Measurements from ENCODE around the gene VCAN.

The VCAN gene

GRCh38 chr5:83527722-83528438, 56.3 kb downstream of the VCAN start:
- in situ Hi-C loops (cut with HindIII; ENCODE audit: low sequenced_read_pairs): no loop called here

GRCh38 chr5:83528439-83528769, 56.9 kb downstream of the VCAN start:
- in situ Hi-C loops (cut with HindIII; ENCODE audit: low sequenced_read_pairs): no loop called here

GRCh38 chr5:83530193-83530592, 58.6 kb downstream of the VCAN start:
- in situ Hi-C loops (cut with HindIII; ENCODE audit: low sequenced_read_pairs): no loop called here

GRCh38 chr5:83531661-83532060, 60.1 kb downstream of the VCAN start:
- in situ Hi-C loops (cut with HindIII; ENCODE audit: low sequenced_read_pairs): no loop called here

- in situ Hi-C loops (cut with HindIII; ENCODE audit: low sequenced_read_pairs): no loop called here
These were observed 67.4 kb downstream of the VCAN start for GRCh38 chr5:83538786-83539462.

GRCh38 chr5:83539463-83539790, 67.9 kb downstream of the VCAN start:
- in situ Hi-C loops (cut with HindIII; ENCODE audit: low sequenced_read_pairs): no loop called here

- in situ Hi-C loops (cut with HindIII; ENCODE audit: low sequenced_read_pairs): no loop called here
These were observed 68.6 kb downstream of the VCAN start for GRCh38 chr5:83540105-83540504.

GRCh38 chr5:83540783-83541182, 69.2 kb downstream of the VCAN start:
- in situ Hi-C loops (cut with HindIII; ENCODE audit: low sequenced_read_pairs): no loop called here

GRCh38 chr5:83542839-83543238, 71.3 kb downstream of the VCAN start:
- in situ Hi-C loops (cut with HindIII; ENCODE audit: low sequenced_read_pairs): no loop called here

- in situ Hi-C loops (cut with HindIII; ENCODE audit: low sequenced_read_pairs): no loop called here
These were observed 72.4 kb downstream of the VCAN start for GRCh38 chr5:83543898-83544297.

GRCh38 chr5:83547161-83547560, 75.6 kb downstream of the VCAN start:
- in situ Hi-C loops (cut with HindIII; ENCODE audit: low sequenced_read_pairs): no loop called here

GRCh38 chr5:83547889-83548288, 76.3 kb downstream of the VCAN start:
- in situ Hi-C loops (cut with HindIII; ENCODE audit: low sequenced_read_pairs): no loop called here

- in situ Hi-C loops (cut with HindIII; ENCODE audit: low sequenced_read_pairs): no loop called here
These were observed 77.0 kb downstream of the VCAN start for GRCh38 chr5:83548581-83548980.

- in situ Hi-C loops (cut with HindIII; ENCODE audit: low sequenced_read_pairs): no loop called here
These were observed 77.5 kb downstream of the VCAN start for GRCh38 chr5:83549076-83549475.

GRCh38 chr5:83549674-83550073, 78.1 kb downstream of the VCAN start:
- in situ Hi-C loops (cut with HindIII; ENCODE audit: low sequenced_read_pairs): no loop called here

GRCh38 chr5:83551821-83552220, 80.3 kb downstream of the VCAN start:
- in situ Hi-C loops (cut with HindIII; ENCODE audit: low sequenced_read_pairs): no loop called here

- in situ Hi-C loops (cut with HindIII; ENCODE audit: low sequenced_read_pairs): no loop called here
These were observed 80.7 kb downstream of the VCAN start for GRCh38 chr5:83552275-83552674.

- in situ Hi-C loops (cut with HindIII; ENCODE audit: low sequenced_read_pairs): no loop called here
These were observed 81.5 kb downstream of the VCAN start for GRCh38 chr5:83553000-83553486.

GRCh38 chr5:83554133-83554532, 82.6 kb downstream of the VCAN start:
- in situ Hi-C loops (cut with HindIII; ENCODE audit: low sequenced_read_pairs): no loop called here

GRCh38 chr5:83554686-83555085, 83.1 kb downstream of the VCAN start:
- in situ Hi-C loops (cut with HindIII; ENCODE audit: low sequenced_read_pairs): no loop called here

GRCh38 chr5:83555263-83555662, 83.7 kb downstream of the VCAN start:
- in situ Hi-C loops (cut with HindIII; ENCODE audit: low sequenced_read_pairs): no loop called here

GRCh38 chr5:83556190-83556589, 84.6 kb downstream of the VCAN start:
- in situ Hi-C loops (cut with HindIII; ENCODE audit: low sequenced_read_pairs): no loop called here

Measured in endothelial cell of hepatic sinusoid (primary cell).